Endothelial cell (in vitro differentiated cells): Measurements from ENCODE around the gene NTF4. TPM values are rescaled to one million over a fixed set of nuclear protein-coding genes. Genes with fewer than 3 reads are reported as not detected.
A peak's percentile ranks its signal among the peaks of the same experiment; 100 is the strongest.

Experiments used
- DNase-seq: peaks from one replicate; pipeline ENCODE4 v3.0.0; 2021; ENCODE audit warnings: low spot score
- H3K27ac Mint-ChIP-seq: one replicate; pipeline ENCODE4 v1.8.0; 2021; ENCODE audit warnings: mixed read lengths, inconsistent platforms; ENCODE audit not compliant: unreplicated experiment
- H3K27me3 Mint-ChIP-seq: one replicate; pipeline ENCODE4 v1.8.0; 2021; ENCODE audit warnings: mild to moderate bottlenecking, moderate library complexity, mixed read lengths, inconsistent platforms; ENCODE audit not compliant: unreplicated experiment
- H3K36me3 Mint-ChIP-seq: one replicate; pipeline ENCODE4 v1.8.0; 2021; ENCODE audit warnings: mild to moderate bottlenecking, low read depth, mixed read lengths, inconsistent platforms; ENCODE audit not compliant: unreplicated experiment
- H3K4me1 Mint-ChIP-seq: one replicate; pipeline ENCODE4 v1.8.0; 2021; ENCODE audit warnings: mild to moderate bottlenecking, mixed read lengths, inconsistent platforms; ENCODE audit not compliant: unreplicated experiment
- H3K4me3 Mint-ChIP-seq: one replicate; pipeline ENCODE4 v1.8.0; 2021; ENCODE audit warnings: mild to moderate bottlenecking, mixed read lengths, inconsistent platforms; ENCODE audit not compliant: unreplicated experiment
- H3K9me3 Mint-ChIP-seq: one replicate; pipeline ENCODE4 v1.8.0; 2021; ENCODE audit warnings: mixed read lengths, inconsistent platforms; ENCODE audit not compliant: unreplicated experiment
- total RNA-seq: library from RNA; stranded (reverse); fragmentation: NEBNext Ultra II Directional; extraction: Animal tissue kit (Norgen Biotek cat#: 25700); gene quantifications from one replicate; pipeline ENCODE4 v1.2.1, GENCODE V29; 2021; ENCODE audit not compliant: unreplicated experiment
- TF ChIP-seq, protein P1 (sequence below): fragments of 200-600 bp; sonication (generic); IDR thresholded peaks from one replicate; pipeline ENCODE4 v1.5.0; 2021; ENCODE audit warnings: antibody characterized with exemption; ENCODE audit not compliant: unreplicated experiment

Gene NTF4
- total RNA-seq, 1 donor from 2014 or later, result not detected

DNA sequence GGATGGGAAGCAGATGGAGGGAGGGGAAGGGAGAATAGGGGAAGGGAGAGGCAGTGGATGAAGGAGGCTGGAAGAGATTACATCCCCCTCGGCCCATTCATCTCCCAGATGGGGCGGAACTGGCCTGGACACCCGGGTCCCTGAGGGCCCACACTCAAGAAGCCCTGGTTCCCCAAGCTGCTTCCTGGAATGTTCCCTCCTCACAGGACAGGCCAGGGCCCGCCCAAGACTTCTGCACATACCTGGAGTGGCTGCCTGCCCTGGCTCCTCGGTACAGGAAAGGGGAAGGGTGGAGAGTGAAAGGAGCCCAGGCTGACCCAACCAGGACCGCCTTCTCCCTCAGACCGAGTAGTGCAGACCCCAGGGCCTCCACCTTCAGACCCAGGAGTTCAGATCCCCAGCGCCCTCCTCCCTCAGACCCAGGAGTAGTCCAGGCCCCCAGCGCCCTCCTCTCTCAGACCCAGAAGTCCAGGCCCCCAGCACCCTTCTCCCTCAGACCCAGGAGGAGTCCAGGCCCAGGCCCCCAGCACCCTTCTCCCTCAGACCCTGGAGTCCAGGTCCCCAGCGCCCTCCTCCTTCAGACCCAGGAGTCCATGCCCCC, 489 bp downstream of the NTF4 start:
- Mint-ChIP-seq H3K27me3 (peaks cover 15% of the 10 kb centered on the region), H3K9me3 (no peaks in the 10 kb centered on the region), H3K4me3 (peak overlapping the region; percentile 47), H3K4me1 (peaks cover 2% of the 10 kb centered on the region), H3K36me3 (peaks cover 2% of the 10 kb centered on the region), H3K27ac (no peak overlapping the region)
- TF ChIP-seq, protein P1, sequence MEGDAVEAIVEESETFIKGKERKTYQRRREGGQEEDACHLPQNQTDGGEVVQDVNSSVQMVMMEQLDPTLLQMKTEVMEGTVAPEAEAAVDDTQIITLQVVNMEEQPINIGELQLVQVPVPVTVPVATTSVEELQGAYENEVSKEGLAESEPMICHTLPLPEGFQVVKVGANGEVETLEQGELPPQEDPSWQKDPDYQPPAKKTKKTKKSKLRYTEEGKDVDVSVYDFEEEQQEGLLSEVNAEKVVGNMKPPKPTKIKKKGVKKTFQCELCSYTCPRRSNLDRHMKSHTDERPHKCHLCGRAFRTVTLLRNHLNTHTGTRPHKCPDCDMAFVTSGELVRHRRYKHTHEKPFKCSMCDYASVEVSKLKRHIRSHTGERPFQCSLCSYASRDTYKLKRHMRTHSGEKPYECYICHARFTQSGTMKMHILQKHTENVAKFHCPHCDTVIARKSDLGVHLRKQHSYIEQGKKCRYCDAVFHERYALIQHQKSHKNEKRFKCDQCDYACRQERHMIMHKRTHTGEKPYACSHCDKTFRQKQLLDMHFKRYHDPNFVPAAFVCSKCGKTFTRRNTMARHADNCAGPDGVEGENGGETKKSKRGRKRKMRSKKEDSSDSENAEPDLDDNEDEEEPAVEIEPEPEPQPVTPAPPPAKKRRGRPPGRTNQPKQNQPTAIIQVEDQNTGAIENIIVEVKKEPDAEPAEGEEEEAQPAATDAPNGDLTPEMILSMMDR, result no peak
- DNase-seq, result no peak

GRCh38 chr19:49061445-49061844, 3.2 kb downstream of the NTF4 start:
- DNase-seq, result no peak
- H3K27ac Mint-ChIP-seq, result no peak overlapping the region

GRCh38 chr19:49061000-49061399, 3.6 kb downstream of the NTF4 start:
- H3K27ac Mint-ChIP-seq, result no peak overlapping the region
- no peak overlapping the region for H3K4me3 Mint-ChIP-seq
- DNase-seq, result no peak
- peaks cover 23% of the 10 kb centered on the region for H3K27me3 Mint-ChIP-seq
- no peaks in the 10 kb centered on the region for H3K36me3 Mint-ChIP-seq
- peaks cover 9% of the 10 kb centered on the region for H3K4me1 Mint-ChIP-seq
- TF ChIP-seq, protein P1, result no peak
- H3K9me3 Mint-ChIP-seq, result no peaks in the 10 kb centered on the region

More at GRCh38 chr19:49061445-49061844, 3.2 kb downstream of the NTF4 start:
- H3K36me3 Mint-ChIP-seq, result no peaks in the 10 kb centered on the region
- TF ChIP-seq, protein P1, result no peak
- peaks cover 25% of the 10 kb centered on the region for H3K27me3 Mint-ChIP-seq
- H3K9me3 Mint-ChIP-seq, result no peaks in the 10 kb centered on the region
- H3K4me3 Mint-ChIP-seq, result no peak overlapping the region
- H3K4me1 Mint-ChIP-seq, result peaks cover 9% of the 10 kb centered on the region

DNA sequence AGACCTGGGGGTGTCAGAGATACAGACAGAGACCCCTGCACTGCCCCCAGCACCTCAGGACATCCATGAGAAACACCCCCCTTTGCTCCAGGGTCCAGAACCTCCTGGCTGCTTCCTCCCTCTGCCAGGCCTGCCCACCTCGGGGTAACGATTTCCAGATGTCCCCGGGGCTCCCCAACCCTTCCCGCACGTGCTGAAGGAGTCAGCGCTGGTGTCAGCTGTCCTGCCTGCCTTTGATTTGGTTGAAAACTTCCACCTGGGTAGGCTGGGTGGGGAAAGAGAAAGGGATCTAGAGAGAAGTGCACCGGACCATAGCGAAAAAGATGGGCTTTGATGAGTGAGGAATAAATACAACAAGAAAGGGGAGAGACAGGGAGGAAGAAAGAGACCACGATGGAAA, 5.6 kb downstream of the NTF4 start:
- Mint-ChIP-seq H3K4me3 (peak overlapping the region; percentile 10), H3K36me3 (no peaks in the 10 kb centered on the region), H3K27ac (no peak overlapping the region), H3K9me3 (no peaks in the 10 kb centered on the region), H3K4me1 (peaks cover 8% of the 10 kb centered on the region), H3K27me3 (peaks cover 23% of the 10 kb centered on the region)
- no peak for DNase-seq
- TF ChIP-seq, protein P1, result no peak

- H3K4me1 Mint-ChIP-seq, result peaks cover 8% of the 10 kb centered on the region
- H3K36me3 Mint-ChIP-seq, result no peaks in the 10 kb centered on the region
- TF ChIP-seq, protein P1, result no peak
- H3K9me3 Mint-ChIP-seq, result no peaks in the 10 kb centered on the region
- no peak overlapping the region for H3K4me3 Mint-ChIP-seq
- peaks cover 26% of the 10 kb centered on the region for H3K27me3 Mint-ChIP-seq
- DNase-seq, result no peak
- no peak overlapping the region for H3K27ac Mint-ChIP-seq
Measured at GRCh38 chr19:49058562-49058961, 6.1 kb downstream of the NTF4 start.
